Kidney tubule cell (primary cell): ENCODE measurements around the gene GRIK4.

ENCODE experiments used
- DNase-seq: peaks from one replicate; pipeline ENCODE4 v3.0.0-alpha.2; 2018; ENCODE audit warnings: low spot score

GRIK4 gene

GRCh38 chr11:120635136-120635810 lies 123.7 kb downstream of the GRIK4 start:
- no peak for DNase-seq

- no peak for DNase-seq
These were observed 125.6 kb downstream of the GRIK4 start for GRCh38 chr11:120637131-120637530.

DNA sequence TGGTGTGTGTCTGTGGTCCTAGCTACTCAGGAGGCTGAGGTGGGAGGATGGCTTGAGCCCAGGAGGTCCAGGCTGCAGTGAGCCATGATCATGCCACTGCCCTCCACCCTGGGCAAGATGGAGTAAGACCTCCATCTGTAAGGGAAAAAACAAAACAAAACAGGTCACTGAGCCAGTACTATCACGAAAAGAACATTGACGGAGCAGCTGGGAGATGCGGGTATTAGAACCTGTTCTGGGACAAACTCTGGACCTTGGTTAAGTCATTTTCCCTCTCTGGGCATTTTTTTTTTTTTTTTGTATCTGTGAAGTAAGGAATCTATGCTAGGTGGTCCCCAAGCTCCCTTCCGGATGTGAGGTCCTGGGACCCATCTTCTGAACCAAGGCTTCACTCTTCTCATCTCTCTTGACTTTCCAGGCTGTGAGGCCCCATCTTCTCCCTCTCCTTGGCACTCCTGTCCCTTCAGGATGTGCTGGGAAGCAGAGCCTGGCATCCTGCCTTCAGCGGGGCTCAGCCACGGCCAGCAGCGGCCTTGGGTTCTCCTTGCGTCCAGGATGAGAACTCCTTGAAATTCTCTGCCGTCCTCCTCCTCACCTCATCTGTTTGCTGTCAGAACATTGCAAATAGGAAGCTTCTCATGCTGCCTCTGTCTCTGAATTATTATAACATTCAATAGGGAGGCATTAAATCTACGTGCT lies 130.8 kb downstream of the GRIK4 start:
- DNase-seq: no peak

DNA sequence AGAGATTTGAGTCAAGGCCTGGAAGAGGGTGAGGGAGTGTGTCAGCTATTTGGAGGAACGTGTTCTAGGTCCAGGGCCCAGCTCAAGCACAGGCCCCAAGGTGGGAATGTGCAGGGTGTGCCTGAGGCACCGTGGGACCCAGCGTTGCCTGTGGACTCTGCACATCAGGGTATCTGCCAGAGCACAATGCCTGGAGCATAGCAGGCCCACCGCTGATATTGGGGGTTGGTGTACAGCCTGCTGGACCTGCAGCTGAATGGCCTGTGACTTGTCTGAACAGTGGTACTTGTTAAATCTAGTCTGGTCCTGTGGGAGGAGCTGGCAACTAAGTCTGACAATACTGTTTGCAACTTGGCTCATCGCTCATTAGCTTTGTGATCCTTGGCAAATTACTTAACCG lies 131.7 kb downstream of the GRIK4 start:
- no peak for DNase-seq

DNA sequence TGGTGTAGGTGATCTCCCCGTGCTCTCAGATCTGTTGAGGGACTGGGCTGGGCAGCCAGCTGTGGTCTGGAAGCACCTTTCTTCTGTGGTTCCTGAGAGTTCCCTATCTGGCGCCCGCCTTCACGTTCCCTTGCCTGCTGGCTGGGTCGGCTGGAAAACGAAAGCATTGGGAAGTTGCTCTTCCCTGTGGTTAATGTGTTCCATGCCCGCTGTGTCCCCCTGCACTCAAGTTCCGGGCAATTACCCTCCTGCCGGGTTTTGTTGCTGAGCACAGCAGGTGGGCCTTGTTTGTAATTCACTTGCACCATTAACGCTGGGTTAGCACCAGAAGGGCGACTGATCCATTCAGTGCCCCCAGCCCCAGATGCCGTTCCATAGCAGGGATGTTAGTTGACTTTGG lies 134.1 kb downstream of the GRIK4 start:
- DNase-seq: peak; percentile 37

- no peak for DNase-seq
These were observed 134.7 kb downstream of the GRIK4 start for GRCh38 chr11:120646206-120646605.

DNA sequence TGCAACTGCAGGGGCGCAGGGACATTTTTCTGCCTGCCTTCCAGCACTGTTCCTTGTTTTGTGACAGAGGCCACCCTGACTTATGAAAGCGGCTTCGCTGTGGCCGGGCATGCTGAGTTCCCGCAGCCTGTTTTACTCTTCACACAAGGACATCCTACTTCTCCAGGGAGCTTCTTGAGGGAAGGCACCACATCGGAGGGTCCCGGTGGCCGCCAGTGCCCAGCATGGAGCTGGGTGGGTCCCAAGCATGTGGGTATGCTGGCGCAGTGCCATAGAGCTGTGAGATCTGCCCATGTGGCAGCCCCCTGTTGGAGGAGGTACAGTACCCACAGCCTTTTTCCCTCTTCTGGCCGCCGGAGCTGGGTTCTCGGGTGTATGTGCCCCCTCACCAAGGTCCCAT lies 136.1 kb downstream of the GRIK4 start:
- no peak for DNase-seq

- no peak for DNase-seq
These were observed 137.2 kb downstream of the GRIK4 start for GRCh38 chr11:120648771-120649170.

DNA sequence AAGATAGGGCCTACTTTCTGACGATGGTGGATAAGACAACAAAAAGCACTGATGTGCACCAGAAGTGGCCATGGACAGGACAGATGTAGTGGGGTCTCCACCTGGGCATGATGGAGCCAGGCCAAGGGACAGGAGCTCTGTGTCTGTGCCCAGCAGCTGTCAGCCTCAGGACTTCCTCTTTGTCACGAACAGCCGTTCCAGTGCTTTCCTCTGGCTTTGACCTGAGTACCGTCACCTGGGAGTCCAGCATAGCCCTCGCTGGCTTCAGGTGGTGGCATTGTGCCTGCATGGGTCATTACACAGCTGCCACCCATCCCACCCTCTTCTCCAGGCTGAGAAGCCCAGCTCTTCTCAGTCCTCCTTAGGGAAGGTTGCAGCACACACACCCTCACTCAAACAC lies 137.8 kb downstream of the GRIK4 start:
- no peak for DNase-seq

DNA sequence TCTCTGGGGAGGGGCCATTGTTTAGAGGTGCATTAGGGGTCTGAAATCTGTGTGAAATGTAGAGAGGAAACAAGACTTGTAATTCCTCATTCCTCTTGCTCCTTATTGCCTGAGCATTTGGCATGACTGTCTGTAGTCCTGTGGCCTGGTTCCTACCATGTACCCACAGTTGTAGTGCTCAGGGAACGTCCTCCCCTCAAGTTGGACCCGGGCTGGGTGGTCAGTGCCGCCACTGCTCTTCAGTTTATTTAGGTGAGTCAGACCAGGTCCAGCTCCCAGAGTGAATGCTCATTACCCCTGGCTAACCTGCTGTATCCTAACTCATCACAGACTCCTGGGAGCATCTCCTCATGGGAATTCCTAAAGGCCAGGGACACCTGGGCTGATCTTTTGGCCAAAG lies 139.8 kb downstream of the GRIK4 start:
- DNase-seq: no peak

- no peak for DNase-seq
These were observed 140.3 kb downstream of the GRIK4 start for GRCh38 chr11:120651836-120652235.

DNA sequence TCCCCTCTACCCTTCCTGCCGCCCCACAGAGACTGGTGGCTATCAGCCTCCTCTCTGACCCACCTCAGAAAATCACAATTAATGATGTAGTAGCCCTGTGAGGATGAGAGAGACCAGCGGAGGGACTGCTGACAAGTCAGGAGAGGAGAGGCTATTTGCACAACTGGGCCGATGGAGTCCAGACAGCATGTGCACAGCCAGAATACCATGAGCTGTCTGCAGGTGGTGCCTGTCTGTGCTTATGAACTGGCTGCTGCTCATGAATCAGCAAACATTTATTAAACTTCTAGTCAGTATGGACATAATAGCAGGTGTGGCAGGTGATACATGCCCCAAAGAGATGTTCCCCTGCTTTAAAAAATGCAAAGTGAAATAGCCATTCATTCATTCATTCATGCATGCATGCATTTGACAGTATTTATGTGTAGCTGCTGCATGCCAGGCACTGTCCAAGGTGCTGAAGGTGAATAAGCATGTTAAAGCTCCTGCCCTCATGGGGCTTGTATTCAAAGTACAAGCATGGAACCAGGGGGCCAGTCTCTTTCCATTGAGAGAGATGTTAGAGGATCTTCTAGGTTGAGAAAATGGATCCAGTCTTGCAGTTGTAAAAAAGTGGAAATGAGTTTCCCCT lies 141.3 kb downstream of the GRIK4 start:
- DNase-seq: no peak

DNA sequence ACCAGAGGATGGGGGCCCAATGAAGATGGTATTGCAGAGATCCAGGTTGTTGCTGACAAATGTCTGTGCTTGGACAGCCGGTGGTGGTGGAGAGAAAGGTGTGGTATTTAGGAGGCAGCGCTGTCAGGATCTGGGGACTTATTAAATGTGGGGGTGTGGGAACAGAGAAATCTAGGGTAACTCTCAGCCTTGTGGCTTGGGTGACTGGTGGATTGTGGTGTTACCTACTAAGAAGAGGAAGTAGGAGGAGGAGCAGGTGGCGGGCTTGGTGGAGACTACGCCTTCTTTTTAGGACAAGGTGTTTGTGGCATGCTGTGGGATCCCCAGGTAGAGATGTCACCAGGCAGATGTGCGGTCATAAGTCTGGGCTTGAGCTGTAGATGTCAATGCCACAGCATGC lies 144.0 kb downstream of the GRIK4 start:
- DNase-seq: no peak

DNA sequence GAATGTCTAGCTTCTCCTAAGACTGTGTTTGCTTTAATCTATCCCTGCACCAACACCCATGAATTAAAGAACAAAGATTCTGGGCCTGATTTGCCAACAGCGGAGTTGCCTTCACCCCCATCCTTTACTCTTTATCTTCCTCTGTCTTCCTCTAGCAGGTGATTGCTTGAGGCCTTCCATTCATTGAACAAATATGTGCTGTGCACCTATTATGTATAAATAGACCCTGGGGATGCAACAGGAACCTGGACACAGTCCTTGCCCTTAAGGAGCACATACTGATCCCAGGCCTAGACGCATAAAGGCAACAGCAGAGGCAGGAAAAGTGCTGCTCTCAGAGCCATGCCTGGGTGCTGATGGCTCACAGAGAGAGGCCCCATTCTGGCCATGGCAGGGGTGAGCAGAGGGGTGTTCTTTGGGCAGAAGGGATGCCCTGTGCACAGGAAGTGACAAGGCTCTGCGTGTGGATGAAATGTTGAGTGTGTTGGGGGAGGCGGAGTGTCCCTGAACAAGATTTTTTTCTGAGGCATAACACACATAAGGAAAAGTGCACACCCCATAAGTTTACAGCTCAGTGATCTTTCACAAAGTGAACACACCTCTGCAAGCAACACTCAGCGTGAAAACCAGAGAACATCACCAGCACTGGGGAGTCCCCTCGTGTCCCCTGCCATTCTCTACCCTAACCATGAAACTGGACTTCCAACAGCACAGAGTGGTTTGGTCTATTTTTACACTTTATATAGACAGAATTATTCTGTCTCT lies 145.9 kb downstream of the GRIK4 start:
- DNase-seq: no peak

DNA sequence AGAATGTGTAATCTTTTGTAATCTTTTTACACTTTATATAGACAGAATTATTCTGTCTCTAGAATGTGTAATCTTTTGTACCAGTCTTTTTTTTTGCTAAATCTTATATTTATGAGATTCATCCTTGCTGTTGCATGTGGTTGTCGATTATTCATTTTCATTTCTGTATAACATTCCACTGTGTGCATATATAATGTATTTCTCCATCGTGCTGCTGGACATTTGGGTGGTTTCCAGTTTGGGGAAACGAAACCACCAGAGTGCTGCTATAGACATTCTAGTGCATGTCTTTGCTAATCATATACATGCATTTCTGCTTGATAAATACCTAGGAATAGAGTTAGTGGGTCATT lies 146.5 kb downstream of the GRIK4 start:
- no peak for DNase-seq

DNA sequence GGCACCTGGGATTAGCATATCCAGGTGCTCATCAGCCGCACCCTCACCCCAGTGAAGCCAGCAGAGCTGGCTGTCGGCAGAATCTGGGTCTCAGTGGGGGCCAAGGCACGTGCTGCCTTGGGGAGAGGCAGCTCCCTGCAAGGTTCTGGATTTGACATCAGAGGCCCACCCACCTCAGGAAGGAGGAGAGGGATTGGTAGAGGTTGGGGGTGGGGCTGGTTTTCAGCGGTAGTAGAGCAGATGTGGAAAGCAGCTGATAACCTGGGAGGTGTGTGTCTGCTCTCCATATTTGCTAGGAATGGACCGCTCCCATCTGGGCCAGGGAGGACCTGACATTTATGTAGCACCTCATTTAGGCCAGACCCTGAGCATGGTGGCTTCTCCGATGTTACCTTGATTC lies 147.5 kb downstream of the GRIK4 start:
- DNase-seq: no peak

- peak; percentile 59 for DNase-seq
These were observed 148.5 kb downstream of the GRIK4 start for GRCh38 chr11:120660024-120660565.

- DNase-seq: no peak
These were observed 150.6 kb downstream of the GRIK4 start for GRCh38 chr11:120662071-120662676.

- no peak for DNase-seq
These were observed 151.6 kb downstream of the GRIK4 start for GRCh38 chr11:120663142-120663541.

DNA sequence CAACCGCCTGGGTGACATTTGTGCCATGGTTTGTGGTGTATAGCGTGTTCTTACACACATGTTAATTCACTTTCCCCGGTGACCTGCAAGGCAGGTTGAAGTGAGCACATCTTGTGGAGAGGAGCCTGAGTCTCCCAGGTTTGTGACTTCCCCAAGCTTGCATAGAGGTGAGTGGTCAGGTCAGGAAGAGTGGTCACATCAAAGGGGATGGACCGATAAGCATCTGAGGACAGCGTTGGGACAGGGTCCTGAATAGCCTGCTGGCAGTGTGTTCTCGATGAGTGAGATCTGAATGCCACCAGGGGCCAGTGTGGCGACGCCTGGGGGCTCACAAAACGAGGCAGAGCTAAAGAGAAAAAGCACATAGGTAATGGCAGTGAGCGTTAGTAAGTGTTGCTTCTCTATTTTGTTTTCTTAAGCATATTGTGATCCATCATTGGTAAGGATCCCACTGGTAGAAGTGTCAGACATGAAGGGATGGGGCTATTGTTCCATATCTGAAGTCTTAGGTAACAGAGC lies 154.6 kb downstream of the GRIK4 start:
- no peak for DNase-seq

DNA sequence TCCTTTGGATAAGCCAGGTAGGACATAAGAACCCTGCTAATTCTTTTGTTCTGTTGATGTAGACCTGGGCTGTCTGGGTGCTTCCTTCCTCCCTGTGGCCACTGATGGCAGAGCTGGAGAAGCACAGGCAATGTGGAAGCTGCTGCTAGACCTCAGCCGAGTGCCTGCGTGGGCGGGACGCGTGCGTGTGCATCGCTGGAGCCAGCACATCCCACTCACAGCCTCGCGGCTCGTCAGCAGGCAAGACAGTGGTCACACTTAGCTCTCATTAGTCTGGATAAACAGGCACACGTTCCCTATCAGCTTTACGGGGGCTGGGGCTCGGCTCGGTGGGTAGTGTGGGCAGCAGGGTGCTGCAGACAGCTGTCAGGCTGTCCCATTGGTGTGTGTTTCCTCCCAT lies 155.7 kb downstream of the GRIK4 start:
- peak; percentile 13 for DNase-seq

GRCh38 chr11:120667934-120668333 lies 156.4 kb downstream of the GRIK4 start:
- no peak for DNase-seq
